HG03196 (cell line): ENCODE data around the gene MTAP.
"Not testable (repeated sequence)": the region's sequence is repeated elsewhere in the genome, so short reads cannot be mapped to it uniquely, and the experiment has no call there.

Source experiments
- ATAC-seq: cut with Tn5 transposase; IDR thresholded peaks from one replicate; pipeline ENCODE4 v1.9.1; 2021; ENCODE audit not compliant: unreplicated experiment

Gene MTAP

DNA sequence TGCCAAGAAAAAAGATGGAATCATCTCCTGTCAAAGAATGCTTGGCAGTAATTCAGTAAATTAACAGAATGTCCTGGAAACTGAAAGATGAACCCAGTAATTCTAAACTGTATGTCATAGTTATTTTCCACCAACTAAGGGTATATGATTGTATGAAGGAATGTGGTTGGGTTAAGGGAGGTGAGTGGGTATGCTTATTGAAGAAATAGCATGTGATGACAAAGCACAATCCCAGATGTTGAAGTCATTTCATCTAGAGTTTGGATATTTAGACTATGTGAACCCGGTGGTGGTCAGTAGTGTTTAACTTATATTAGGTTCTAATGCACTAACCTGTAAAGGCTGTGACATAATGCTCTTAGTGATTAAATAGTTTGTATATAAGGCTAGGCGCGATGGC lies 104.4 kb downstream of the MTAP start:
- ATAC-seq: no peak

DNA sequence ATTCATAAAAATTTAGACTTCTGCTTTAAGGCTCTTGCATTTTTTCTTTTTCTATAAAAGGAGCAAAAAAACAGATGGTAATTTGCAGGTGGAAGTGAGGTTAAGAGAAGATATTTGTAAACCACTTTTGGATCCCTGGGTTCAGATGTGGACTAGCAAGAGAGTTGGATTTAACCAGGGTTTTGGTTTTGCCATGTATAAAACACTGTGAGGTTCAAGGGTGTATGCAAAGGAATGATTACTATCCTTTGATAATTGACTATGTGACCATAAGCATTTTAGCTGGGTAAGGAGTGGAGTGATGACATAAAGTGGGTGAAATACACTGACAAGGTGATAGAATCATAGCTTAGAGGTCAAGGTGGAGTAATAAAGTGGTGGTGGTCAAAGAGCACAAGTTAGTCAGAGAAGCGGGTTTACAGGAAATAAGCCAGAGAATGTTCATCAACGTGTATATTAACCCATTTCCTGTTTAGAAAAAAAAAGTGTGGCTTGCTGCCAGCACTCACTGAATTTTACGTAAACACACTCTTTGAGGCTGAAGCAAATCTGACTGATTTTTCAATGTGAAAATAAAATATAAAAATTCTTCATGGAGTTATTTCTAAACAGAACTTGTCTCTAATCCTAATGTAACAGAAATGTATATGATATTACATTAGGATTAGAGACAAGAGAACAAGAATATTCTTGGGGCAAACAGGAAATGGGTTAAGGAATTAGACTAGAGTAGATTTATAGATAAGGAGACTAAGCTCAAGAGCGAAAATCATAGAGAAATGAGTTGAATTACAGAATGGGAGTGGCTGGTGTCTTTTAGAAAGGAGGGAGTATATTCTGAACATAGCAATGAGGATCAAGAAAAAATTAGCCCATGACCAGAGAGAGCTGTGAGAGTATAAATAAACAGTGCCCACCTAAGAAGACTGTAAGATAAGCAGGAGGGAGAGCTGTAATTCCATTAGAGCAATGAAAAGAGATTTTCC lies 117.2 kb downstream of the MTAP start:
- peak; percentile 81 for ATAC-seq

DNA sequence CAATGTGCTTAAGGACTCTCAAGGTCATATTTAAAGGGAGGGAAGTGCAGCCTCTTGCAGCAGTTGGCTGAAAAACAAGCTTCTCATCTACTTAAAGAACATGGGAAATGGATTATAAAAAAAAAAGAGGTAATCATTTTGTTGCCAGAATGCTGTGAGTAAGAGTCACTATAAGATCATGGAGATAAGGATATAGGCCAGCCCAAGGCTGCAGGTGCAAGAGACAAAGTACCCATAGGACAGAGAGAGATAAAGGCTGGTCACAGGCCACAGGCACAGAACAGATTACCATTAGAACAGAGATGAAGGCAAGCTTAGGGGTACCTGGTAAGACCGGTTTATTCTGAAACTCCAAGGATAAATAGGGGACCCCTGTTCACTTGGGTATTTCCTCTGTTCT lies 121.3 kb downstream of the MTAP start:
- ATAC-seq: no peak

DNA sequence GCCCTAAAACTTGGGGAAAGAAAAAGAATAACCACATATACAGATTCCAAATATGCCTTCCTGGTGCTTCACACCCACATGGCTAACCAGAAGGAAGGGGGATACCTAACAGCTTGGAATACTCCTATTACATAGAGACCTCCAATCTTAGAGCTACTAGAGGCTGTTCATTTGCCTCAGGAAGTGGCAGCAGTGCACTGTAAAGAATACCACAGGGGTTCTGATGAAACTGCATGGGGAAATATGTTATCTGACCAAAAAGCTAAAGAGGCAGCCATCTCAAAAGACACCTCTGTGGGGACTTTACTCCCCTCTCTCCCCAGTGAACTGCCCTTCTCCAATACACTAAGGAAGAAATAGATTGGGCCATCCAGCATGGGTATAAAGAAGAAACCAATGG lies 125.3 kb downstream of the MTAP start:
- ATAC-seq: no peak

DNA sequence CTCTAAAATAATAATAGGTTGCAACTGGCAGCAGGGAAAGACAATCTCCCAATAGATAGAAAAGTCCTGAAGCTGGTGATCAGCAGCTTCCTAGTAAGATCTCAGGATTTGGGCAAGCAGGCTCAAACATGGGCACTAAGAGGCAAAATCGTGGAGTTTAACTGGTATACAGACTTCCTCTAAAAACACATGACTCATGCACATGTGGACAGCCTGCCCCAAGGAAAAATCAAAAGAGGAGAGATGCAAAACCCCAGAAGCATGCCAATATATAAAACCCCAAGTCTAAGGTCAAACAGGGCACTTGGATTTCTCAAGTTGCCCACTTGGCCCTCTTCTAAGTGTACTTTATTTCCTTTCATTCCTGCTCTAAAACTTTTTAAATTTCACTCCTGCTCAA lies 129.0 kb downstream of the MTAP start:
- ATAC-seq: no peak

DNA sequence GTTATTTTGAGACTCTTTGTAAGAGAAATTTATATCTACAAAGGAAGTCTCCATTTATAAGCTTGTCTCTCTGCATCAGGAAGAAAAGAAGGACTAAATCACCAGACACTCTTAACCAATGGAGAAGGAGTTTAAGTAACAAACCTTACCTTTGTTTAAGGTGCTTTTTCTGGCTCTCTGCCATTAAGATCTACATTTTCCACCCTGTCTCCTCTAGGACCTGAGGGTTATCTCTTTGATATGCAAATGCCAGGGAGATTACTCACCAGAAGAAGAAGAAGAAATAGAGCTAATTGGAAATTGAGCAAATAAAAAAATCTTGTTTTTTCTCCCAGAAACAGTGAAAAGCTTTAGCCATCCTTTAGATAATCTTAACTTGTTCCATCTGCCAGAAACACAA lies 130.8 kb downstream of the MTAP start:
- no peak for ATAC-seq

DNA sequence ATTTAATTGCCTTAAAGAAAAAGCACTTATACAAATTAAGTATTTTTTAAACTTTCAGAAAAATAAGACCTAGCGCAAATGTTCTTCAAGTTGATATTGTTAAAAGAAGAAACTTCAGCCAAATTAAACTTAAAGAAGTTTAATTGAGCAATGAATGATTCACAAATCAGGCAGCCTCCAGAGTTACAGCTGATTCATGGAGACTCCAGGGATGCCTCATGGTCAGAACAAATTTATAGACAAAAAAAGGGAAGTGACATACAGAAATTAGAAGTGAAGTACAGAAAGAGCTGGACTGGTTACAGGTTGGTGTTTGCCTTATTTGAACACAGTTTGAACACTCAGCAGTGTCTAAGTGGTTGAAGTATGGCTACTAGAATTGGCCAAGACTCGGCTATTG lies 131.4 kb downstream of the MTAP start:
- no peak for ATAC-seq

DNA sequence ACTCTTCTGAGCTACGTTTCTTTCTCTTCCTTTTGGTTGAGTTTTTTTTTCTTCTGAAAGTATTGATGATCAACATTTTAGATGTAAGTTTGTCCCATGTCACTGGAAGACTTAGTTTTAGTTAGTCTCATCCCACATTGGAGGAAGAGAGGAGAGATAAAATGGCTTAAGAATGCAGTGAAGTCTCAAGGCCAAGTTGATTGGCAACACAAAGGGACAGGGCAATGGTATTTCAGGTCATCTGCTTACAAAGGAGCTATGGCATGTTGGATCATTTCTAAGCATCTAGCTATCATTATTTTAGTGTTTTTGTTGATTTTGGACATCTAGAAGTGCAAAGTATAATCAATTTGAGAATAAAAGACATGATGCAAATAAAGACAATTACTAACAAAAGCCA lies 133.2 kb downstream of the MTAP start:
- no peak for ATAC-seq

DNA sequence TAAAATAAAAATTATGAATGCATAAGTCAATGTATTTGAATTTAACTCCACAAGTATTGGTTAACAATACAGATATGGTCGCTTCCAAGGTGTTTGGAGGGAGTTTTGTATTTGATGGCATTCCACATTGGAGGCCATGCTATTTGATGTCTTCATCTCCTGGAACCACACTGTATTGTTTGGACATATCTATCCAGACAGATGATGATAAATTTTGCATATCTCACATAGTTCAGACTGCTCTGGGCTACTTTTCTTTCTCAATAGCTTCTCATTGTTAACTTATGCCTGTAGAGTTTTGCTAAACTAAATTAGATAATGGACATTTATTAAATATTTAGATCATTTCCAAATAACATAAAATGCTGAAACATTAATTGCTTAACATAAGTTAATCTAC lies 133.7 kb downstream of the MTAP start:
- no peak for ATAC-seq

DNA sequence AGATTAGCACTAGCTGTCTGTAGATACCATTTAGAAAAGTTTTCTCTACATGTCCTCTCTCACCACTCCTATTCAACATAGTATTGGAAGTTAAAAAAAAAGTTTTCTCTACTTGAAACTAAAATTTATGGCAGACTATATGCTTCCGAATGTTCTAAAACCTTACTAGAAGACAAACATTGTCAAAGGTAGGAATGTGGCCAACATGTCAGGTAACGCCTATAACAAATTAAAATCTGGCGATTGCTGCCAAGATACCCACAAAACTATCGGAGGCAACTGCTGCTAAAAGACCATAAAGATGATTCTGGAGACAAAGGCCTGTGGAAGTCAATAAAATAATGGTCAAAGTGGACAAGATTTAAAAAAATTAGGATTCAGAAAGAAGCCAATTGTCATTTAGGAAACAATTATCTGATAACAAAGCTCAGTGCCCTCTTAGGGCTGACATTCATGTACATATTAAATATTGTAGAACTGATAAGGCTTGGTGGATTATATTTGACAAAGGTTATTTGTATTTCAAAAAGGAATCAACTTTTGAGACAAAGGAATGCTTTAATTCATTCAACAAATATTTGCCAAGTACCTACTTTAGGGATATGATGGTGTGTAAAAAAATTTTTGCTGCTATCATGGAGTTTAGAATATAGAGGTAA lies 139.0 kb downstream of the MTAP start:
- ATAC-seq: no peak

DNA sequence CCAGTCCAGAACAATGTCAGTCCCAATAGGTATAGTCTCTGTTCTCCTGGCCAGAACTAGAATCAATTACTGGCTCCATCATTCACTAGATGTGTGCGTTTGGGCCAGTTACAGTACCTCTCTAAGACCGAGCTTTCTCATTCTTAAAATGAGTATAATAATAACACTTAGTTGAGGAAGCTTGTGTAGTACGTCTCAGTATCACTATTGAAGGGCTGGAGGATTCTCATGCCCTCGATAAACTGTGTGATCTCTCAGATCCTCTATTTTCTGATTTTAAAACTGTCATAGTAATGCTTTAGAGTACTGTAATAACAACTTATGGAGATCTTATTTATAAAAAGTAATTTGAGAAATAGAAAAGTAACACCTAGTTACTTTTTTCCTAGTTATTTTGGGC lies 141.0 kb downstream of the MTAP start:
- no peak for ATAC-seq

DNA sequence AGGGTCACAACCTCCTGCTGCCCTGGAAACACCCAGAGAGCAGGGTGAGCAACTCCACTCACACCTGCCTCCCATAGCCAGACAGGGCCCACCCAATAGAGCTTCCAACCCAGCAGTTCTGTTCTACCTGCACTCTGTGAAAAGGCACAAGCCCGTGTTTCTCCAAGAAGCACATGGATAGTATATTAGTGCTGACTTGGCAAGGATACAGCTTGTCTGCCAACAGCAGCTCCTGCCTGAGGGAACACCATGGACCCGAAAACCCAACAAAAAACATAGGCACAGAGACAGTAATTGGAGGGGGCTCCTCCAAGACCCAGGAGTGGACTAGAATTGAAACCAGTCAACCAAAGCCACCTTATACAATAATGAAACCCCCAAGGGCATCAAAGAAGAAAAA lies 143.2 kb downstream of the MTAP start:
- no peak for ATAC-seq

DNA sequence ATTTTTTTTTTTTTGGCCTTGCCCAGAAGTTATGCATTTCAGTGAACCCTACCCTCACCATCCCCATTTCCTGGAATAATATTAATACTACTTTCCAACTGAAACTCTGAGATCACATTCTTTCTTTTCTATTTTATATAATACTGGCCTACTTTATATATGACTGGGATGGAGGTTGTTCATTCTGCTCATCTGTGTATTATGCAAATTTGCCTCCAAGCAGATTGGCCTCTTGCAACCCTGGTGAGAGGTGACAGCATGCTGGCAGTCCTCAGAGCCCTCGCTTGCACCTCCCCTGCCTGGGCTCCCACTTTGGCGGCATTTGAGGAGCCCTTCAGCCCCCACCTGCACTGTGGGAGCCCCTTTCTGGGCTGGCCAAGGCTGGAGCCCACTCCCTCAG lies 156.4 kb downstream of the MTAP start:
- ATAC-seq: no peak

DNA sequence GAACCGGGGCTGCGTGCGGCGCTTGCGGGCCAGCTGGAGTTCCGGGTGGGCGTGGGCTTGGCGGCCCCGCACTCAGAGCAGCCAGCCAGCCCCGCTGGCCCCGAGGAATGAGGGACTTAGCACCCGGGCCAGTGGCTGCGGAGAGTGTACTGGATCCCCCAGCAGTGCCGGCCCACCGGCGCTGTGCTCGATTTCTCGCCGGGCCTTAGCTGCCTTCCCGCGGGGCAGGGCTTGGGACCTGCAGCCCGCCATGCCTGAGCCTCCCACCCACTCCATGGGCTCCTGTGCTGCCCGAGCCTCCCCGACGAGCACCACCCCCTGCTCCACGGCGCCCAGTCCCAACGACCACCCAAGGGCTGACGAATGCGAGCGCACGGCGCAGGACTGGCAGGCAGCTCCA lies 156.8 kb downstream of the MTAP start:
- ATAC-seq: not testable (repeated sequence)

DNA sequence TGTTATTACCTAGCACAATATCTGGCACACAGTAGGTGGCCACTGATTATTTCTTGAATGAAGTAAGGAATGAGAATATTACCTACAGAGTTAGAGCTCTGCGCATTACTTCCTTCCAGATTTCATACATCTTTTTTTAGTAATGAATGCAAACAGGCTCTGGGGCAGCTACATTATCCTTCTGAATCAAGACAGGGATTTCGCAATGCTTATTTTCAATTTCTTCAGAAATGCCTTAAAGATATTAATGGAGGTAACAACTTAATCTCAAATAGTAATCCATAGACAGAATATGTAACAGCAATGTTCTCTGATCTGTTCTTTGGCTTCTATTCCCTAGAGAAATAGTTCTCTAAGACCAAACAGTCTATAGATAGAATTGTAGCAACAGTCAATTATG lies 159.1 kb downstream of the MTAP start:
- no peak for ATAC-seq

DNA sequence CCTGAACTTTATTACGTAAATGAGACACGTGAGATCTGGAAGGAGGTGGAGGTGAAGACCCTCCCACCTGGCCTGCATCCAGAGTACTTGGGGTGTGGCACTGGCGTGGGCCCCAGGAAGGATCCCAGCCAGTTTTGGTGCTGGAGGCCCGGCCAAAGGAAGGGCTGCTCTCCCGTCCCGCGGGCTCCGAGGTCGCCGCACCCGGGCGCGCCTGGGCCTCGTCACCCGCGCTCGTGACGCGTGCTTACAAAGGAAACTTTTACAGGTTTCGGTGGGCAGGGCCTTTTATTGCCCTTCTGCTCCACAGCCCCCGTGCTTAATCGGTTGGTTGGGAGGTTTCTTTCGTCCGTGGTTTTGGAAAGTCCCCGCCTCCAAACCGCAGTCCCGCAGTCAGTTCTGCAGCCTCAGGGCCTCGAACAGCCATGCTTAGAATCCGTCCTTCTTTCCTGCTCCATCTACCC lies 162.5 kb downstream of the MTAP start:
- ATAC-seq: peak; percentile 45

DNA sequence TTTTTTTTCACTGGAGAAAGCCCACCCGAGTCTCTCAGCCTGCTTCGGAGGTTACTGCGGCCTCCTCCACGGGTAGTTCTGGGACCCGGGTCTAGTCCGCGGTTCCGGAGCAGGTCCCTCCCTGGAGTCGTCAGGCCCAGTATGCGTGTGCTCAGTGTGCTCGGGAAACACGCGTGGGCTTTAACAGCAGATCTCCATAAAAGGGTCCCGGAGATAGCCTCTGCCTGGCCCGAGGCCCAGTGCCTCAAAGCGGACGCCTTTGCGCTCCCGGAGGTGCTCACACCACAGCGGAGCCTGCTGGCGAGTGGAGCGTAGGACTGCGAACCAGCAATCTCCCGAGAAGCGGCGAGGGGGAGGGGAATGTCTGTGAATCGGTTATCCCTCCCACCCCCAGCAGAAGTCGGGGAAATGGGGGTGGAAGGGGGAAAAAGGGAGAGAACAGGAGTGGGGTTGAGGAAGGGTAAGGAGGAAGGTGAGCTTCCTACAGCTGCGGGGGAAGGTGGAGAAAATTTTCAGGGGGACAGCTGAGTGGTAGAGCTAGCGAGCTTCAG lies 163.0 kb downstream of the MTAP start:
- peak; percentile 86 for ATAC-seq

DNA sequence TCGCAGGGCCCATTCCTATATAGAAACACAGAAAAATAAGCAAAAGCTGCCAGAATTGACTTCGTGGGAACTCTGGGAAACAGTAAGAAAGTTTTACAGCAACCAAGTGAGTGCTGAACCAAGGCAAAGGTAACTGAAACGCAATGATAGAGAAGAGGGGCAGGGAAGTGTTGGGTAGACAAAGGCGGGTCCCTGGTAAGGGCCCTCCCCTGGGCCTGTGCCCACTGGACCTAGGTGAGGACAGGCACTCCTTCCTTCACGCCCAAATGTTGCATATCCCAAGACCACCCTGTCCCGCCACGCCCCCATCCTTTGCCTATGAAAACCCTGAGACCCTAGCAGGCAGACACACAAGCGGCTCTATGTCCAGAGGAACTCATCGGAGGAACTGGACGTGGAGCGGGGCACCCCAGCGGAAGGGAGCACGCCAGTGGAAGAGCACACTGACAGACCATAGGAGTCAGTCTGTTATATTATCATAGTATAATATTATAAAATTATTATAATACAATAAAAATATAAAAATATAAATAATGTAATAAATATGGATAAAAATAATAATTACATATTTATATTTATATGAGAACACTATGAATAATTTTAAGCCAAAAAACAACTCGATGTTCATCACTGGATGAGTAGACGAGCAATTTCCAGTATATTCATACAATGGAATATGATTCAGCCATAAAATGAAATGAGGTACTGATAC lies 163.9 kb downstream of the MTAP start:
- no peak for ATAC-seq

DNA sequence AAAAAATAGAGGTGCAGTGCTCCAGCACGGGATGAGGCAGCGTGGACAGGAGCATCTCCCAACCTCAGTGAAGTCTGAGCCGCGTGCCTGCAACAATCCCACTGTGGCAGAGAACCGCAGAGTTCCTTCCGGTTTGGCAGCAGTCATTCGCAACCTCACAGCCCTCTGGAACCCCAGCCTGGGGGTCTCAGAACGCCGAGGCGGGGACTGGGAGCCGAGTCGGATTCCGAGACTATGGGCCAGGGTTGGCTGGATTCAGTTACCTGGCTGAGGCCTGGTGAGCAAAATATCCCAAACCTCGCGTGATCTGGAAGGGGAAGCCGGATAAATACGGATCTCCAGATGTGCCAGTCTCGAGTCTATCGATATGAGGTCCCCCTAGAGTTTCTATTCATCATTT lies 164.7 kb downstream of the MTAP start:
- ATAC-seq: no peak

DNA sequence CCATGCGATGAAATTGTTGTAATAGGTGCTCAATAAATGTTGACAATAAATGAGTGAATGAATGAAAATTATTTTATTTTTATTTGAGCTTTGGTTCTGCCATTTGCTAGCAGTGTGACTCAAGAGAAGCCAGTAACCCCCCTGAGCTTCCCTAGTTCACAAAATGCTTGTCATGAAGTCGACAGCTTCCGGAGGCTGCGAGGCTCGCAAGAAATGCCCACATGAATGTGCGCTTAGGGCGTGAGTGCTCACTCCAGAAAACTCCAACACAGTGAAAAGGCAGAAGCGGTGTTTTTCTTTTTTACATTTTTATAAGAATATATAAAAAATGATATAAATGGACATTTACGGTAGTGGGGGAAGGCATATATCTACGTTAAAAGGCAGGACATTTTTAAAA lies 165.3 kb downstream of the MTAP start:
- no peak for ATAC-seq

DNA sequence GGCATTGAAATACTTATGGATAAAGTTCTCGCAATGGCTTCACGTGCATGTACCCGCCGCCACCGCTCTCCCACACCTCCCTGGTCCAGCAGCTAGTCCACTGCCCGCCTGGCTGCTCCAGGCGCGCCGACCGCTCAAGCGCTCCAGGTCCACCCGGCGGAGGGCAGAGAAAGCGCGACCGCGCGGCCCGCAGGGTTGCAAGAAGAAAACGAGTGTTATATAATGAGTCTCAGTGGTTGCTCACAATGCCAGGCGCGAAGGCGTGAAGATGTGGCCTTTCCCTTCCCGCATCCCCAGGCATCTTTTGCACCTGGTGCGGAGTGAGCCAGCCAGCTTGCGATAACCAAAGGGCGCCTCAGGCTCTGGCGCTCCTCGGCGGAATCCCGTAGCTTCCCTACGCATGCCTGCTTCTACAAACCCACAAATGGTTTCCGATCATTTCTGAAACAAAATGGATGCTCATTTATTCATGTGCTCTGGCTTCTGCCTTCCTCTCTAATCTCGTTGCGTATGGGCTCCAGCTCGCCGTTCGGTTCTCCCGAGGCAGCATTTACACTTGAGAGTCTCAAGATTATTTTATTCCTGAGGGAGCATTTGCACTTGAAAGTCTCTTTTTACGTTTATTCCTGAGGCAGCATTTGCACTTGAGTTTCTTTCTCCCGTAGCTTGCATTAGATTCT lies 166.0 kb downstream of the MTAP start:
- ATAC-seq: no peak
